HG02870 (cell line): ENCODE results near the gene TVP23A.
"Not testable (repeated sequence)": the region's sequence is repeated elsewhere in the genome, so short reads cannot be mapped to it uniquely, and the experiment has no call there.

Experiments
- ATAC-seq: cut with Tn5 transposase; IDR thresholded peaks from one replicate; pipeline ENCODE4 v1.9.1; 2021; ENCODE audit warnings: mild to moderate bottlenecking, moderate library complexity; ENCODE audit not compliant: unreplicated experiment

The TVP23A gene

DNA sequence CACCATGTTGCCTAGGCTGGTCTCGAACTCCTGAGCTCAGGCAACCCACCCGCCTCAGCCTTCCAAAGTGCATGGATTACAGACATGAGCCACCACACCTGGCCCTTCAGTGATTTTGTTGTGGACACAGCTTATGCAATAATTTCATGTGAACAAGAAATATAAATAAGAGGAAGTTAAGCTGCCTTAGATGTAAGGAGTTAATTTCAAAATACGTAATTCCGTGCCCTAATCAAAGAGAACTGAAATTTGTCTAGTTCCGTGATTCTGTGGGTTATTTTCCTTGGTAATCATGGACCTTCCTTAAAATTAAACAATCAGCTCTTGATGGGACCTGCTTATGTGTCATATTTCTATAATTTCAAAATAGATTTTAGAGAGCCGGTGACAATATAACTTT, 11.9 kb downstream of the TVP23A start:
- no peak for ATAC-seq

DNA sequence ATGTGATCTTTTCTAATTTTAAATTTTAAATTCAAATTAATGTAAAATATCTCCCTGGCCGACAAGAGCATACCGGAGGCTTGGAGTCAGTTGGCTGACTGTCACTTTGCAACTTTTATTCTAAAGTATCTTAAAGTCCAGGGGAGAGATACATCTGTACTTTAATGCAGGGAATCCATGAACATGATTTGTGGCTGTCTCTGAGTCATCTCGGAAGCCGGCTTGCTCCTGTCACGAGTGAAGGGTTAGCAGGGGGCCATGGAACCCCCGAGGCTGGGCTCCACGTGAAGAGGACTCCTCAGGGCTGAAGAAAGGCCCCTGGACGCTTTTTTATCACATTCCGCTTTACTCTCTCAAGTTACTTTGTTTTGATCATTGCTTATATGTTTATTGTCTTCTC, 13.3 kb downstream of the TVP23A start:
- ATAC-seq = no peak

DNA sequence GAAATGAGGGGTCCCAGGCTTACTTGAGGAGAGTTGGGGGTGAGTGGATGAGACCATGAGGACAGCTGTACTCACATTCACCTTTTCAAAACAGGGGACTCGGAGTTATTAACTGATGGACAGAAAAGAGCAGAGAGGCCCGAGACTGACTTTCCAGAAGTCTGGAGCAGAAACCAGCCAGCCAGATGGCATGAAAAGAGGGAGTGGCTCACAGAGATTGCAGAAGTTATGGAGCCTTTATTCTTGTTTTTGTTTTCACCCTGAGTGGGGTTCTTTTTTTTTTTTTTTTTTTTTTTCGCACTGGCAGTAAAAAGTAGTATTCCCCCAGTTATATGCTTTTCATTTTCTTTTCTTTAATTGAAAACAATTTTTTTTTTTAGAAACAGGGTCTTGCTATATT, 18.9 kb downstream of the TVP23A start:
- no peak for ATAC-seq

GRCh38 chr16:10791048-10791447, 27.5 kb downstream of the TVP23A start:
- ATAC-seq = peak; percentile 55

- not testable (repeated sequence) for ATAC-seq
Observed at GRCh38 chr16:10788630-10789029, 30.0 kb downstream of the TVP23A start.

GRCh38 chr16:10787304-10787703, 31.3 kb downstream of the TVP23A start:
- ATAC-seq = no peak

DNA sequence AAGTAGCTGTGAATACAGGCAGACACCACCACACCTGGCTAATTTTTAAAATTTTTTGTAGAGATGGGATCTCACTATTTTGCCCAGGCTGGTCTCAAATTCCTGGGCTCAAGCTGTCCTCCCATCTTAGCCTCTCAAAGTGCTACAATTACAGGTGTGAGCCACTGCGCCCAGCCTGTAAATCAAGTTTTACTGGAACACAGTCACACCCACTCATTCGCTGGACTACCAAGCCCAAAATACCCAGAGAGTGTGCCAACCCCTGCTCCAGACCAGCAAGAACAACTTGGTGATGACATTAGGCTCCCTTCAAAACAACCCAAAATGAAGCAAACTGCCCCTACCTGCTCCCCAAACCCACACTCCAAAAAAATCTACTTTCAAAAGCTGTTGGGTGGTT, 36.0 kb downstream of the TVP23A start:
- ATAC-seq = no peak

- ATAC-seq = no peak
Observed at GRCh38 chr16:10780628-10781027, 38.0 kb downstream of the TVP23A start.

- not testable (repeated sequence) for ATAC-seq
Observed at GRCh38 chr16:10779908-10780307, 38.7 kb downstream of the TVP23A start.

GRCh38 chr16:10777356-10777755, 41.2 kb downstream of the TVP23A start:
- ATAC-seq = no peak

GRCh38 chr16:10776923-10777322, 41.7 kb downstream of the TVP23A start:
- not testable (repeated sequence) for ATAC-seq

DNA sequence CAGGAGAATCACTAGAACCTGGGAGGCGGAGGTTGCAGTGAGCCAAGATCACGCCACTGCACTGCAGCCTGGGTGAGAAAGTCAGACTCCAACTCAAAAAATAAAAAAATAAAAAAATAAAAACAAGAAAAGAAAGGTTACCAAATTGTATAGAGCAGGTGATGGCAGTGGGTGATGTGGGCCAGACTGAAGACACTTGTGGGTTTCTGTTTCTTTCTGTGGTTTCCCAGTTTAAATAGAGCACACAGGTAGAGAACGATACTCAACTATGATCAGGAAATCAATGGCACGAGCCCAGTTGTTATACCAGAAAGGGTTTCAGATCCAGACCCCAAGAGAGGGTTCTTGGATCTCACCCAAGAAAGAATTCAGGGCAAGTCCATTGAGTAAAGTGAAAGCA, 42.3 kb downstream of the TVP23A start:
- peak; percentile 70 for ATAC-seq

DNA sequence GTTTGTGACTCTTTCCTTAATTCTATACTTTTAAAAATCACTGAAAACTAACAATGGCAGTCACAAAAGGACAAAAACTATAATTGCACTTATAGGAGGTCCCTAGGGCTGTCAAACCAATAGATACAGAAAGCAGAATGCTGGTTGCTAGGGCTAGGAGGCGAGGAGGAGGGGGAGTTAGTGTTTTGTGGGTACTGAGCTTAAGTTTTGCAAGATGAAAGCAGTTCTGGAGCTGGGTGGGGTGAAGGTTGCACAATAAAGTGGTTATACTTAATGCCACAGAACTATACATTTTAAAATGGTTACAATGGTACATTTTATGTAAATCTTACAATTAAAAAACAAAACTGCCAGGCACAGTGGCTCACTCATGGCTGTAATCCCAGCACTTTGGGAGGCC, 47.7 kb downstream of the TVP23A start:
- ATAC-seq = no peak

GRCh38 chr16:10769381-10769780, 49.2 kb downstream of the TVP23A start:
- no peak for ATAC-seq

GRCh38 chr16:10767127-10767526, 51.5 kb downstream of the TVP23A start:
- no peak for ATAC-seq

DNA sequence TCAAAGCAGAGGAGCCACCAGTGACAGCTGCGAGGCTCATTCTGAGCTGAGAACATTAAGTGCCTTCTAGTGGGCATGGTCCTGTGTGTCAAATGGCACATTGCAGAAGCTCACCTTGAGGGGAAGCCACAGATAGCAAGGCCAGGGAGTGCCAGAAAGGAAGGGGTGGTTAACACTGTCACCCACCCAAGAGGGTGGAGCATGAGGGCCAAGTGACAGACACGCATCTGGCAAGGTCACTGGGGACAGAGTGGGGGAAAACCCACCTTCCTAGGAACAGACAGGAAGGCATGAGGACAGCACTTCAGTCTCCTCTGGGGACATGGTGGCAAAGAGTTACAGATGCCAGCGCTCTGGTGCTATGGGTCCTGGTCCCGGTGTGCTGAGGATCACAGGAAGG, 52.8 kb downstream of the TVP23A start:
- no peak for ATAC-seq

DNA sequence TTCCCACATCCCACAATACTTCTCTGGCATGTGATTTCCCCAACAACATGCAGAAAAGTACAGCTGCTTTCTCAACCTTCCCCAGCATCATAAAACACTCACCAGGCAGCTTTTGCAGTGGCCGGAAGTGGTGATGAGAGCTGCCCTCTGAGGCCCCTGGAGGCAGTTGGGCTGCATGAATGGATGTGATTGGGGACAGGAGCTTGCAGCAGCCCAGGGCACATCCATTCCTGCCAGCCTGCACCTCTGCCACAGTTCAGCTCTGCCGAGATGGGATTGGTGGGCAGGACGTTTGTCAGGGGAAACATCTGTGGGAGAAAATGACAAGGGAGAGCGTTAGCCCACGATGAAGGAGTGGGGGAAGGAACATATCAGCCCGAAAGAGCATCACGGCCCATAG, 55.1 kb downstream of the TVP23A start:
- ATAC-seq = no peak

DNA sequence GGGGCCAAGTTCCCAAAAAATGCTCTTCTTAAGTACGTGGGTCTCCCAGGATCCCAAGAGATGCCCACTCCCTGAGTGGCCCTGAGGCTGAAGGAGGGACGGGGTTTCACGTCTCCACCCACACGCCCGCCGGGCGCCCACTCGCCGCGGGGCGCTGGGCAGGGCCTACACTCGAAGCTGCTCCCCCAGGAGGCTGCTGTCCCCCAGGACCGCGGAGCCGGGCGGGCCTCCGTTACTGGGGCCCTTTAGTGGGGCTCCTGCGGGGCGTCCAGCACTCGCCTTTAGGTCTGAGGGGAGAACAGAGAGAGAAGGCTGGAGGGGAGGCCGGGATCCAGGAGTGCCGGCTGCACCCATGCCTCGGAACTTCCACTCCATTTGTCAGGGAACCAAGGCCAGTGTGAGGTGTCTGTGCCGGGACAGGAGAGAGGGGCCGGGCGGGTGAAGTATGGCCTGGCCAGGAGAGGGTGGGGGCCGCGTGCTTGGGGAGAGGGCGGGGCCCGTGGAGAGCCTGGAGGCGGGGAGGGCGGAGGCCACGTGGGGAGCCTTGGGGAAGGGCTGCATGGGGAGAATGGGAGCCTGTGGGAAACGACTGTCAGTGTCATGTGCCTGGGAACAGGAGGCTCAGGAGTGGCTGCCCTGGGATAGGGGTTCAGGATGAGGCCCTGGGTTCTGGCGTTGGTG, 56.1 kb downstream of the TVP23A start:
- no peak for ATAC-seq

DNA sequence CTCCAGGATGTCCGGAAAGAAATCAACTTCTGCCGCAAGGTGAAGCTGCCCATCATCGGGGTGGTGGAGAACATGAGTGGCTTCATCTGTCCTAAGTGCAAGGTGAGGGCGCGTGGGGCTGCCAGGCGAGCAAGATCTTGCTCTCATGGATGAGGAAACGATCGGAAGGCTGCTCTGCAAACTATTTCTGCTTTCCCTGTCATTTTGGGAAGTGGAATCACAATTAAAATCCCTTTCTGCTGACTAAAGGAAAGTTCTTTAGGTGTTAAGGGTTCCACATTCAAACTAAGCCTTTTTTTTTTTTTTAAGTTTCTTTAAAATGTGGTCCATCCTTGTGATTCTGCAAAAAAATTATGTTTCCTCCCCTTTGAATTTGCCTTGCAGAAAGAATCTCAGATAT, 57.2 kb downstream of the TVP23A start:
- ATAC-seq = no peak

GRCh38 chr16:10760858-10761257, 57.7 kb downstream of the TVP23A start:
- no peak for ATAC-seq

- no peak for ATAC-seq
Observed at GRCh38 chr16:10756574-10756973, 62.0 kb downstream of the TVP23A start.

GRCh38 chr16:10754941-10755340, 63.7 kb downstream of the TVP23A start:
- ATAC-seq = no peak

DNA sequence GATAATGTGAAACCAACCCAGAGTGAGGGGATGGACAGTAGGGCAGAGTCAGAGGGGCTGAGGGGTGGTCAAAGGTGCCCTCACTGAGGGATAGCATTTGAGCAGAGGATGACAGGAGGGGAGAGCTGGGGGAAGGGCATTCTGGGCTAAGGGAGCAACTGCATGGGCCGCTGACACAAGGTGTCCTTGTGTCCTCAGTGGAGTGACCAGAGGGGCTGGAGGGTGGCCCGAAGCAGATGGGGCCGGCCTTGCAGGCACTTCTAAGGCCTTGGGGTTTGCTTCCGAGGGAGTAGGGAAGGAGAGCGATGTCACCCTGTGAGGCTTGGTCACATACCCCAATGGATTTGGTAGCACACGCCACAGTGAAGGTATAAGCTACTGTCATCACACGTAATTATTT, 64.9 kb downstream of the TVP23A start:
- ATAC-seq = no peak
